Measurements from ENCODE around the gene FCER1A.
"Not testable (repeated sequence)": the region's sequence is repeated elsewhere in the genome, so short reads cannot be mapped to it uniquely, and the experiment has no call there.

Gene FCER1A
- 0.61 to 8.9 reads per million in 2 donors for total RNA-seq

DNA sequence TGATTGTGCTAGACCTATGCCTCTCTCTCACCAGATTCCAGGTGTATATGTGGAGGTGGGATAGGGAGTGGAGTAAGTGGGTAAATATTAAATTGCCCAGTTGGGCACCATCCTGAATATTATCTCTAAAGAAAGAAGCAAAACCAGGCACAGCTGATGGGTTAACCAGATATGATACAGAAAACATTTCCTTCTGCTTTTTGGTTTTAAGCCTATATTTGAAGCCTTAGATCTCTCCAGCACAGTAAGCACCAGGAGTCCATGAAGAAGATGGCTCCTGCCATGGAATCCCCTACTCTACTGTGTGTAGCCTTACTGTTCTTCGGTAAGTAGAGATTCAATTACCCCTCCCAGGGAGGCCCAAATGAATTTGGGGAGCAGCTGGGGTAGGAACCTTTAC lies at the start of gene FCER1A:
Gene FCER1A, plus strand, starts transcription at position 242 of the 400 bp plus-strand sequence. Its CDS starts 29 bp downstream, at position 271.
- no peak for DNase-seq

DNA sequence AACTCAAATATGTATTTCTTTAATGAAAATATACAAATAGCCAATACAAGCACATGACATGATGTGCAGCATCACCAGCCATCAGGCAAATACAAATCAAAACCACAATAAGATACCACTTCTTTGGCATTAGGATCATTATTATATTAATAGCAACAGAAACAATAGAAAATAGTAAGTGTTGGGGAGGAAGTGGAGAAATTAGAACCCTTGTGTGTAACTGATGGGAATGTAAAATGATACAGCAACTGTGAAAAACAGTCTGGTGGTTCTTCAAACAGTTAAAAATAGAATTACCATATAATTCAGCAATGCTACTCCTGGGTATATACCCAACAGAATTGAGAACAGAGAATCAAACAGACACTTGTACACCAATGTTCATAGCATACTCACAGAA lies 40.8 kb upstream of the FCER1A start:
- no peak for DNase-seq

DNA sequence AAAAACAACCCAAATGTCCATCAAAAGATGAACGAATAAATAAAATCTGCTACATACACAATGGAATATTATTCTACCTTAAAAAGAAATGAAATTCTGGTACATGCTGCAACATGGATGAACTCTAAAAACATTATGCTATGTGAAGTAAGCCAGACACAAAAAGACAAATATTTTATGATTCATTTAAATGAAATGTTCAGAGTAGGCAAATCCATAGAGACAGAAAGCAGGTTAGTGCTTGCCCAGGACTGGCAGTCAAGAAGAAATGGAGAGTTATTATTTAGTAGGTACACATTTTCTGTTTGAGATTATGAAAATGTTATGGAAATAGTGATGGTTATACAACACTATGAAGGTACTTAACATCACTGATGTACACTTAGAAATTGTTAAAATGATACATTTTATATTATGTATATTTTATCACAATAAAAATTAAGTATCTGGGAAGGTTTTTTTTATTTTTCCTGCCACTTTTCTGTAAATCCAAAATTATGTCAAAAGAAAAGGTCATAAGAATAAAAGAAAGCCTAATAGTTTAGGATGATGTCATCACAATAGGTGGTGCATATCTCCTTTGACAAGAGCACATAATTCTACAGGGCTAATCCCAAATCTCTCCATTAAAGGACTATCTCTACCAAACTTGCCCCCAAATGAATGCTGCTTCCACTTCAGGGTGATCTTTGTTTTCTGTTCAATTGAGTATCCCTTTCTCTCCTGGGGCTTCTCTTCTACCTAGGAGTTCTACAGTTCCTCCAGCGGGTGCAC lies 40.2 kb upstream of the FCER1A start:
- no peak for DNase-seq

DNA sequence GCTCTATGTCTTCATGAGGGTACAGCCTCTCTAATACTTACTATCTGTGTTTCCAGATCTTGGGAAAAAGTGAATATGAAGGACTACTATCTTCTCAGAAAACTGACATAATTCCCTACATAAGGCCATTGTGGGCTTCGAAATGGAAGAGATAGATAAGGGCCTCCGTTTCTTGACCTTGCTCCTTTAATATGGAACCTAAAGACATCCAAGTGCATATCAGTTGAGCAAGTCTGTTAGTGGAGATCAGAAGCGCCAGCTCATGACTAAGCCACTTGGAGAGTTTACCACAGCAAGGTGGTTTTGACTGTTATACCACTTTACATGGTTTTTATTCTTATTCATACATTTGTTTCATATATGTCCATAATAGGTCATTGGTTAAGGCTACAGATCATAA lies 35.3 kb upstream of the FCER1A start:
- no peak for DNase-seq

DNA sequence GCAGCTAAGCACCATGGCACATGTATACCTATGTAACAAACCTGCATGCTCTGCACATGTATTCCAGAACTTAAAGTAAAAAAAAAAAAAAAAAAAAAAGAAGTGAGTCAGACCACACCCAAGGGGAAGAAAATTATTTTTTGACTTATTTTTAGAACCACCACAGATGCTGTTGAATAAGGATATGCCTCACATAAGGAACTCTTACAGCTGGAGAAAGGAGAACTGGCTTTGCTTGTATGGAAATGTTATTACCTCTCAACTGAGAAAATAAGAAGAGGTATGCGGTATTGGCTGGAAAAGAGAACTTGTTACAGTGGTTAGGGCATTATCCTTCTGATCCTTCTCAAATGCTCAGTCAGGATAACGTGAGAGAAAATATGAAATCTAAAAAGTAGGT lies 27.5 kb upstream of the FCER1A start:
- no peak for DNase-seq

DNA sequence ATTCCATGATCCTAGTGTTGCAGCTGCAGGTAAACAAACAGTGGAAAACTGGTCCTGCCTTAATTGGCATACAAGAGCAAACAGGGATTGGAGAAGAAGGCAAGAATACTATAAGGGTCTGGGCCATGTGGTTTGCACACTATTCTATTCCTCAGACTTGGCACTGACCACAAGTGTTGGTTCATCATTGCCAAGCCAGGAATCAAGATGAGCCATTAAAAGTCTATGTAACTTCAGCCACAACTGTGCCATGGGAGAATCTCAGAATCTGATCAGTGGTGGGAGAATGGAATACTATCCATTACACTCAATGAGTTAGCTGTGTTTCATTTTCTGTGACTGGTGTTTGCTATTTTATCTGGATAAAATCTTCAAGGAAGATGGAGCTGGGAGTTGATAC lies 26.2 kb upstream of the FCER1A start:
- DNase-seq = no peak

DNA sequence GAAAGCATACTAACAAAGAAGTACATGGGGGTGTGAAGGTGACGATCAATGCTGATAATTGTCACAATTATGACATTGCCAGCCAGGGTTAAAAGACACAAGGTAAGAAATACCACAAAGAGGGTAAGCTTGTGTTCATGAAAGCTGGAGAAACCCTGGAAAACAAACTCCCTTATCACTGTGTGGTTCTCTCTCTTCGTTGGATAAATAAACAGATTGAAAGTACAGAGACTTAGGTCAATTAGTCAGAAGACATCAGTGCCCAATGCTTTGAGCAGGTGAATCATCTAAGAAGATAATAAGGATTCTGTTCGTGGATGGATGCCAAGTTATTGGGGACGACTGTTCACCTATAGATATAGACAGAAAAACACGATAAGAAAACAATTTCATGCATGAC lies 22.4 kb upstream of the FCER1A start:
- DNase-seq = no peak

DNA sequence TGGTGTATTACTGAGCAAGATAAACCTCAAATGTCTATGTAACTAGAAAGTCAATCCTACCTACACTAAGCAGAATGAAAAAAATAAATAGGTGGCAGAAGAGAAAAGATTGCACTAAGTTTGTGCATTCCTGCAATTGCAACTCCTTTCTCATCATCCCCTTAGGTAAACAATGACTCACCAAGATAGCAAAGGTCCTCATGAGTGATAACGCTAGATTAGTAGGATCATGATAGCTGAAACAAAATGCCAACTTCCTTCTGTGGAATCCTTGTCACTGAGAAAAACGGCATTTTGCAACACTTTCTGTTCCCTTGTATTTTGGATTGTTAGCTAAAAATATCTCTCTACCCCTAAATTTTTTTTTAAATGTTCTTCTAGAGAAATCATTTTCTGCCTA lies 20.0 kb upstream of the FCER1A start:
- no peak for DNase-seq

DNA sequence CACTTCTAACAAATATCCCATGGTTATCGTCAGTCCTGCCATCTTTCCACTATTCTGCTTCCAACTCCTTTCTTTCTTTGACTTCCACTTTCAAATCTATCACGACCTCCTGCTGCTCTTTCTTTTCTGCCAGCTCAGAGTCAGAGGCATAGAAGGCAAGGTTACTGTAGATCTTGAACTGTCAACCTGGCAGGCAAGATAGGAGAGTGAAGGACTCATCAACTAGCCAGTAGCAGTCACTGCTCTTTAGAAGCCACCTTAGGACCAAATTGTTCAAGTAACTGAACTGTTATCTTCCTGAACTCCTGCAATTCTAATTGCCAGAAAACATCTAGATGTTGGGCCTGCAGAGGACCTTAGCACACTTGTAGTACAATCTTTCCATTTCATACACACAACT lies 13.1 kb upstream of the FCER1A start:
- DNase-seq = no peak

DNA sequence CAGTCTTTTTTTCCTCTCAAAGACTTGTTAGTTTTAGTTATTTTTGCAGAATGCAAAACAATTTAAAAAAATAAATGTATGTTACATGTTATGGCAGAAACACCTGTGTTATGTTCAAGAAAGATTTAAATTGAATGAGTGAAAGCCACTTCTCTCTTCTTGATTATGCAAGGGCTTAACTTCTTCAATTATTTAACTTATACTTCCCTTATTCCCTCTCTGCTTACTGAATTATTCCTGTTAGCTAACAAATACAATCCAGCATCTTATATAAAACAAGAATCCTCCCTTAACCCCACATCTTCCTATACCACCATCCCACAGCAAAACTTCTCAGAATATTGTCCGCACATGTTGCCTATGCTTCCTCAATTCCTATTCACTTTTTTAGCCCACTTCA lies 10.7 kb upstream of the FCER1A start:
- no peak for DNase-seq

DNA sequence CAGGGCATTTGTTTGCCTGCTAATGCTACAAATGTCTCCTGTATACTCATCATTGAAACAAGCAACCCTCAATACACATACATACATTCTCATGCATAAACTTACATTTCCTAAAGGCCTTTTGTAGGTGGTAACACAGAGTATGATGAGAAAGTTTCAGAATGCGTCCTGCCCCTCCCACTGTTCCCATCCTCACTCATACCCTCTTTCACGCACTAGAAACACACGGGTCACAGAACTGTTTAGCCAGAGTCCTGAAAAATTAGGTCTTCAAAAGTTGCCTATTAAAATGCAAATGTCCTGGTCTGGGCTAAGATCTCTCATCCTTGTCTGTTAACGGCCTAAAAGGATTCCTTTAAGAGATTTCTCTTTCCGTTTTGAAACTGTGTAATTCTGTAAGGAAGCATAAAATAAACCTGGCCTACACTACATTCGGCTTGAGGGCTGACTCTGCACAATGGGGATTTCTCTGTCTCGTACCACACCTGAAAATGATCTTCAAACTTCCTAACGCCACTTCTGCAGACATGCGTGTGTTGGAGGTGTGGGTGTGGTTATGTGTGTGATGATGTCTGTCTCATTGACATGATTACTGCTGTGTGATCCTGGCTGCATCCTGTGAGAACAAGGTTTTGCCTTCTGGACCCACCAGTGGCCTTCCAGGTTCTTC lies 5.3 kb upstream of the FCER1A start:
- no peak for DNase-seq

DNA sequence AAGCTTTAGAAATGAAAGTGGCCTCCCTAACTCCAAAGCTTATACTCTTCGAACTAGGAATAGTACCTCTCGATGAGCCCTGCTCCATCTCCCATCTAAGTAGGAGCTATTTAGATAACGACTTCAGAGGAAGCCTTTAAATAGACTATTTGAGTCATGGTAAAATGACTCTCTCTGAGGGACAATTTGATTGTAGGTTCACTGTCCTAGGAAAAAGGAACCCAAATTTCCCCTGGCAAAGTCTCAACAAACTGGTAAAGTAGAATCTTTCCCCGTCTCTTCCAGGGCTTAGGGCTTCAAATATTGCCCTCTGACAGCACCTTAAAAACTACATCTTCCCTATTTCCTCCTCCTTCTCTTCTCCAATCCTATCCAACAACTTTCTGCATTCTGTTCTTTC lies 2.0 kb upstream of the FCER1A start:
- DNase-seq = no peak

DNA sequence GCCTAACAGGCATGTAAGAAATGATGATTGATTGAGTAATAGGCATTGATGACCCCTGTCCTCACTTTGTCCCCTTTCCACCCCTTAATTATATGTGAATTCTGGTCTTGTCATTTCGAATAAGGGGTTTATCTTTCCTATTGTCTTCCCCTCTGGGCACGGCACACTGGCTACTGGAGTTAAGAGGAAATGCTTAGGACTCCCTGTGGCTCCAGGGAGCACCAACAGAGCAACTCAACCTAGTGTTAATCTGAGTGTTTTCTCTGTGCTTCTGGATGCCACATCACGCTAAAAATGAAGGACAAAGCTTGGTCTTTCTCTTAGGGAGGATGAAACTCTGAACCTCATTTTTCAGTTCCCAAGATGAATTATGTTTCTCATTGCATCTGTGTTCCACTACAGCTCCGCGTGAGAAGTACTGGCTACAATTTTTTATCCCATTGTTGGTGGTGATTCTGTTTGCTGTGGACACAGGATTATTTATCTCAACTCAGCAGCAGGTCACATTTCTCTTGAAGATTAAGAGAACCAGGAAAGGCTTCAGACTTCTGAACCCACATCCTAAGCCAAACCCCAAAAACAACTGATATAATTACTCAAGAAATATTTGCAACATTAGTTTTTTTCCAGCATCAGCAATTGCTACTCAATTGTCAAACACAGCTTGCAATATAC lies 5.3 kb downstream of the FCER1A start:
- DNase-seq = no peak

DNA sequence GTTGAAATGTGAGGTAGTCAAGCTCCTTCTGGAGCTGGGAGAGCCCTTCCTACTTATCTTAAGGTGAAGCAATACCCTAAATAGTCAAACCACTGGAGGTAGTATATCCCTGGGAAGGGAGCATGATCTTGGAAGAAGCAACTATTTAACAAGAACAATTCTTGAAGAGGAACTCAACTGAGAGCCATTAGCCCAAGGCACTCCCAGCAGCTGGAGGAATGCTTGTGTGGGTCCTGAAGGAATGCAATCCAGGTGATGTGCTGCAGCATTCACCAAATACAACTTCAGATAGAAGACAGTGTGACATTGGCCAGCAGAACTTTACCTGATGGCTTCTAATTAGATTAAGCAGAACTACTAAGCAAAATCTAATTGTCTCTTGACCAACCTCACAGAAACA lies 9.5 kb downstream of the FCER1A start:
- no peak for DNase-seq

DNA sequence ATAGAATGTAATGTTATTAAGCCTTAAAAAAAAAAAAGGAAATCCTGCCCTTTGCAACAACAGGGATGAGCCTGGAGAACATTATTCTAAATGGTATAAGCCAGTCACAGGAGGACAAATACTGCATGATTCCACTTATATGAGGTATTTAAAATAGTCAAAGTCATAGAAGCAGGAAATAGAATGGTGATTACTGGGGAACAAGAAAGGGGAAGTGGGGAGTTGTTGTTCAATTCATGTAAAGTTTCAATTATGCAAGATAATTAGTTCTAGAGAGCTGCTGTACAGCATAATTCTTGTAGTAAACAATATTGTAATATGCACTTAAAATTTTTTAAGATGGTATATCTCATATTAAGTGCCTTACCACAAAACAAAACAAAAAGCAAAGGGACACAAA lies 13.2 kb downstream of the FCER1A start:
- DNase-seq = no peak

DNA sequence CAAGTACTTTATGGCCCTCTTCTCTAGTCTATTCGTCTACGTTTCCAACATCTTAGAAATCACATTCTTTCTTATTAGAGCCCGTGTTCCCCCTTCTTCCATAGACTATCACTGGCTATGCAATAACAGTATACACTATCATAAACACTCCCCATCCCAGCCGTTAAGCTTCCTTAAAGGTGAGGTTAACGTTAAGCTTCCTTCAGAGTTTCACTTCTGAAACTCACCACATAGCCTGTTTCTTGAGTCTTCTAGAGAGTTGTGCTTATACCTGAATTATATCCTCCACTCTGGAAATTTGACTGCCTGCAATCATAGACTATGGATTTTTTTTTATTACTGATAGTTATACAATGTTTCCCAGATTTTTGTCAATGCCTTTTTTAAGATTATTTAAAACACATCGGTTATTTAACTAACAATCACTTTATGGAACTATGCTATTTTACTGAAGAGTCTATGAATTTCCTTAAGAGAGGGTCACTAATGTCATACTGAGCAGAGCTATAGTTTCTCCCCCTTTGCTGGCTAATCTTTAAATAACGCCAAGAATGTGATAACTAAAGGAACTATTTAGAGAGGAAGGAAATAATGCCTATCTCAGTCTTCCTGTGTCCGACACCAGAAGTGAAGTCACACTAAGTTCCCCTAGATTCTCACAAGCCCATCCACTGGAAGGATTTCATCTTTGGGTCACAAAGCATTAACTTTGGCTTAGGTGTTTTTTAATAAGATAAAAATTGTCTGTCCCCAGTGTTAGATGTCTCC lies 16.8 kb downstream of the FCER1A start:
- DNase-seq = no peak

DNA sequence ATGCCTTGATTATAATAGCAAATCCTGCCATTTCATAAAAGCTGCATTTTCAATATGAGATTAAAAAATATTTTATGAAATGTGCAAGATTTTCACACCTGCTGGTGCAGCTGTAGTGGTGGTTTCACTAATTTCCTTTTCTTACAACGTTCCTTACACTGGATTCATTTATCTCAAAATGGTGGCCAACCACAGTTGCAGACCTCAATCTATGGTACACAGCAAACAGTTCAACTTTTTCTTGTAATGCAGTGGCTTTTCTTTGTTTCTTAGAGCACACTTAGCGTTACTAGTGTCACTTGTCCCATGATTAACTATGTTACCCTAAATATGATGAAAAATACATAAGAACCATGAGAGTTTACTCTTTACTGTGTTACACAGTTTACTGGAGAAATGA lies 32.7 kb downstream of the FCER1A start:
- DNase-seq = no peak

DNA sequence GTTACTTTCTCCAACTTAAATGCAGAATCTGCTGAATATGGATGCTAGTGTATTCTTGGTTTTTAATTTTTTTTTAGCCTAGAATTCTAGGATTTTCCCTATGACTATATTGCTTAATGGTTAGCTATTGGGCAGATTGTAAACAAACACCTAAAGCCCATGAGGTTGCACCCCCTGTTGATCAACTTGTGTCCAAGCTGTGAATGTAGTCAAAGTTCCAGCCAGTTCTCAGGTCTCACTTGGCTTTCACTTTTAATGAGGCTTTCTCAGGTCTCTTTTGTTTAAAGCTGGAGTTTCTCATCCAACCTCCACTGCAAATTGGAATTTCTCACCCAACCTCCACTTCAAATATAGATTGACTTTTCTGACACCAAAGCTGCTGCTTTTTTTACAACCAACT lies 35.9 kb downstream of the FCER1A start:
- no peak for DNase-seq

DNA sequence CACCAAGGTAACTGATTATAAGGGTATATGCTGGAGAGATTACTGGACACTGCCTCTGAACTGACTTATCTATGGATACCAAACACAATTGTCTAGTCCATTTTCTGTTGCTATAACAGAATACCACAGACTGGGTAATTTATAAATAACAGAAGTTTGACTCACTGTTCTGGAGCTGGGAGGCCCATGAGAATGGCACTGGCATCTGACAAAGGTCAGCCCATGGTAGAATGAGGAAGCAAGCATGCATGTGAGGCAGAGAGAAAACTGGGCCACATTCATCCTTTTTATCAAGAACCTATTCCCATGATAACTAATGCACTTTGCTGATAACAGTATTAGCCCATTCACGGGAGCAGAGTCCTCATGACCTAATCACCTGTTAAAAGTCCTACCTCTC lies 37.4 kb downstream of the FCER1A start:
- DNase-seq = no peak

DNA sequence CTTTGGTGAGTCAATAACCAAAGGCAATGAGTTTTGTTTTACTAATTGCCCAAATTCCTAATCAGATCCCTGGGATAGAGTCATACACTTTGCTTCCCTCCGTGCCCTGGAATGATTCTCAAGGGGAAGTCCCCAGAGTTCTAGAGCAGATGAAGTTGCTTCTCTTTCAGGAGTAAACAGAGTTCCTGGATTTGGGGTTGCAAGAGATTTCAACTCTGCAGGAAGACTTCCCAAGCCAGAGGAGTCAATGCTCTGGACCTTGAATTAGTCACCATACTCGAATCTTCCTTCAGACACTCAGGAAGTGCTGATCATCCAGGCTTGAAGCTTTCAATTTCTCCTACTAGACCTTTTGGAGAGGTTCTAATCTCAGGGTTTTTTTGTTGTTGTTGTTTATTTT lies 39.6 kb downstream of the FCER1A start:
- no peak for DNase-seq

DNA sequence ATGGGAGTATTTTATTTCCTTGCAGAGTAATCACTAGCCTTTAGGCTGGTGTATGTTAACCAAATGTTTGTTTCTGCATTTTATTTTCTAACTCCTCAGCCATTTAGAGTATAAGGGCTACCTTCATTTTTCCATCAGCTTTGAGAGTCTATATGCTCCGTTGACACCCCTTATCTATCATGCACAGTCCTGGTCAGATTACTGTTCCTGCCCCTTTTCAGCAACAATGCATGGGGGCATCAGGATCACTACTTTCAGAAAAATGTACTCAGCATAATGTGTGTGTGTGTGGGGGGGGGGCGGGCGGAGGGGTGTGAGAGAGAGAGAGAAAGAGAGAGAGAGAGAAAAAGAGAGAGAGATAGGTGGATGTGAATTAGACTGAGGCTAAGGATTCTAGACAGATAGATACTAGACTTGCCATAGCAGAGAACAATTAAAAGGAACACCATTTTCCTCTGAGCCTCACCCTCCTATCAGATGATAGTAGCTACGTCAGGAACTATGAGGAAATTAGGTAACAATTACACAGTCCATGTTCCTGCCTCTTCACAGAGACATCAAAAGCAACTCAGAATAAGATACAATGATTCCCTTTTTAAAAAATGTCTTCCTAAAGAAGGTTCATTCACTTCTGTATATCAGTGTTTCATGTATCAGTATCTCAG lies 40.8 kb downstream of the FCER1A start:
- no peak for DNase-seq

DNA sequence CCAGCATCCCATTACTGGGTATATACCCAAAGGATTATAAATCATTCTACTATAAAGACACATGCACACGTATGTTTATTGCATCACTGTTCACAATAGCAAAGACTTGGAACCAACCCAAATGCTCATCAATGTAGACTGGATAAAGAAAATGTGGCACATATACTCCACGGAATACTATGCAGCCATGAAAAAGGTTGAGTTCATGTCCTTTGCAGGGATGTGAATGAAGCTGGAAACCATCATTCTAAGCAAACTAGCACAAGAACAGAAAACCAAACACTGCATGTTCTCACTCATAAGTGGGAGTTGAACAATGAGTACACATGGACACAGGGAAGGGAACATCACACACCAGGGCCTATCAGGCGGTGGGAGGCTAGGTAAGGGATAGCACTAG lies 47.2 kb downstream of the FCER1A start:
- not testable (repeated sequence) for DNase-seq

DNA sequence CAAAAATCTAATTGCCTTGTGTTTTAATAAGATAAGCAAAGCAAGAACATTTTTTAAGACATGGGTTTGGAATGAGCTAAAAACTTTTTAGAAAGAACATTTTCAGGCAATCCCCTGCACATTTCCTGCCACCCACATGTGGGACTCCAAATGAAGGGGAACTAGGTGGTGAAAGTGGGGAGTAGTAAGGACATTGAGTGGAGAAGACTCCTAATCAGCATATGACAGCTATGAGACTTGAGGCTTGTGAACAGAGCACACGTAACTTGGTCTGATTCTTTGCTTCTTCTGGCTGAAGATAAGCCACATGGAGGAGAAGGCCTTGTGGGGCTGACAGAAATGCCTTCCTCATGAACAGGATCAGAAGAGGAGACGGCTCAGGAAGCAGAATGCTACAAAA lies 50.3 kb downstream of the FCER1A start:
- no peak for DNase-seq

Measured in activated gamma-delta T cell (primary cell).